Hematopoietic multipotent progenitor cell treated with erythropoietin and hydrocortisone succinate and interleukin-3 and kit ligand, for 4 days (in vitro differentiated cells): Measurements from ENCODE around the gene CD101.
A peak's percentile ranks its signal among the peaks of the same experiment; 100 is the strongest.

ENCODE experiments used
- DNase-seq: peaks from one replicate; pipeline ENCODE4 v3.0.0-alpha.2; 2015

CD101 gene

GRCh38 chr1:116987256-116987555 lies 14.4 kb upstream of the CD101 start:
- peak; percentile 51 for DNase-seq

GRCh38 chr1:116988248-116988647 lies 13.3 kb upstream of the CD101 start:
- DNase-seq = no peak

- no peak for DNase-seq
Observed at GRCh38 chr1:116988908-116989307, 12.7 kb upstream of the CD101 start.

- DNase-seq = no peak
Observed at GRCh38 chr1:116989835-116990234, 11.7 kb upstream of the CD101 start.

GRCh38 chr1:116990612-116991151 lies 10.9 kb upstream of the CD101 start:
- DNase-seq = no peak

- no peak for DNase-seq
Observed at GRCh38 chr1:116991171-116991845, 10.3 kb upstream of the CD101 start.

GRCh38 chr1:116991918-116992317 lies 9.6 kb upstream of the CD101 start:
- DNase-seq = no peak

GRCh38 chr1:116993286-116993685 lies 8.3 kb upstream of the CD101 start:
- no peak for DNase-seq

GRCh38 chr1:116994411-116994810 lies 7.1 kb upstream of the CD101 start:
- DNase-seq = no peak

GRCh38 chr1:116997066-116997465 lies 4.5 kb upstream of the CD101 start:
- no peak for DNase-seq

GRCh38 chr1:116997636-116998035 lies 3.9 kb upstream of the CD101 start:
- no peak for DNase-seq

- no peak for DNase-seq
Observed at GRCh38 chr1:116999596-116999995, 2.0 kb upstream of the CD101 start.

GRCh38 chr1:117000142-117000541 lies 1.4 kb upstream of the CD101 start:
- DNase-seq = no peak

GRCh38 chr1:117003223-117003875 lies 1.8 kb downstream of the CD101 start:
- DNase-seq = peak; percentile 80

- no peak for DNase-seq
Observed at GRCh38 chr1:117007719-117008013, 6.1 kb downstream of the CD101 start.

- DNase-seq = no peak
Observed at GRCh38 chr1:117008656-117009055, 7.1 kb downstream of the CD101 start.

GRCh38 chr1:117009132-117009531 lies 7.6 kb downstream of the CD101 start:
- peak; percentile 71 for DNase-seq

- no peak for DNase-seq
Observed at GRCh38 chr1:117010310-117010969, 8.9 kb downstream of the CD101 start.

- DNase-seq = no peak
Observed at GRCh38 chr1:117011334-117011733, 9.8 kb downstream of the CD101 start.

- DNase-seq = no peak
Observed at GRCh38 chr1:117013309-117013858, 11.8 kb downstream of the CD101 start.

GRCh38 chr1:117014209-117014608 lies 12.6 kb downstream of the CD101 start:
- no peak for DNase-seq

- no peak for DNase-seq
Observed at GRCh38 chr1:117015724-117016123, 14.2 kb downstream of the CD101 start.

- DNase-seq = no peak
Observed at GRCh38 chr1:117017062-117017461, 15.5 kb downstream of the CD101 start.

GRCh38 chr1:117017648-117018047 lies 16.1 kb downstream of the CD101 start:
- DNase-seq = no peak
